ENCODE results near the gene STRIT1. TPM values are rescaled to one million over a fixed set of nuclear protein-coding genes. Genes with fewer than 3 reads are reported as not detected.
A peak's percentile ranks its signal among the peaks of the same experiment; 100 is the strongest.

STRIT1 gene
- total and polyA plus RNA-seq, 9 of the 15 experiments (the other 6 are each of a cell fraction or from before 2014, with no cell fraction given), result not detected

DNA sequence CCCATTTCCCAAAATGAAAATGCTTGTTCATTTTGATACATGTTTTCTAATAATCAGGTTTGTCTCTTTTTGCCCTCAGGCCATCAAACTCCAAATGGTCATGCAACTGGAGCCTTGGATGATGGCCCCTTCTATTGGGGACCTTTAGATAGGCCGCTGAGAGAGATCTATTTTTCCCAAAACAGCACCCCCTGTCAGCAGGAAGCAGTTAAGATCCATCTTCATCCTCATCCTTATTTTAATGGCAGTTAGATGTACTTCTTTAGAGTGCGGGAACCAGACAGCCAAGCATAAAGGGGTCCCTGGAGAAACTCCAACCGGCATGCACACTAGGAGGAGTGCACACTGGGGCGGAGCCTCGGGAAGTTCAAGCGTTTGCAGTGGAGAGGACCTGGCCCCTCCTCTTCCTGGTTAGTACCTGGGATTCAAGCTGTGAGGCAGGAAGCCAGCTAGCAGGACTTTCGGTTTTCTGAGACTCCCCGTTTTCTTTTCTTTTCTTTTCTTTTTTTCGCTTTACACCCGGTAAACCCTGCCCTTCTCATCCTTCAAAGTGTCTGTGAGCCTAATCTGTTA, 31.9 kb upstream of the STRIT1 start (continued):
- TF ChIP-seq, protein P1, sequence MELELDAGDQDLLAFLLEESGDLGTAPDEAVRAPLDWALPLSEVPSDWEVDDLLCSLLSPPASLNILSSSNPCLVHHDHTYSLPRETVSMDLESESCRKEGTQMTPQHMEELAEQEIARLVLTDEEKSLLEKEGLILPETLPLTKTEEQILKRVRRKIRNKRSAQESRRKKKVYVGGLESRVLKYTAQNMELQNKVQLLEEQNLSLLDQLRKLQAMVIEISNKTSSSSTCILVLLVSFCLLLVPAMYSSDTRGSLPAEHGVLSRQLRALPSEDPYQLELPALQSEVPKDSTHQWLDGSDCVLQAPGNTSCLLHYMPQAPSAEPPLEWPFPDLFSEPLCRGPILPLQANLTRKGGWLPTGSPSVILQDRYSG (tag; conservative IDR thresholded peaks at IDR 0.05; ENCODE audit: low read depth), result no peak
- no peak for TF ChIP-seq MXI1 (IDR thresholded peaks at IDR 0.05; ENCODE audit: low read depth, low read length)

DNA sequence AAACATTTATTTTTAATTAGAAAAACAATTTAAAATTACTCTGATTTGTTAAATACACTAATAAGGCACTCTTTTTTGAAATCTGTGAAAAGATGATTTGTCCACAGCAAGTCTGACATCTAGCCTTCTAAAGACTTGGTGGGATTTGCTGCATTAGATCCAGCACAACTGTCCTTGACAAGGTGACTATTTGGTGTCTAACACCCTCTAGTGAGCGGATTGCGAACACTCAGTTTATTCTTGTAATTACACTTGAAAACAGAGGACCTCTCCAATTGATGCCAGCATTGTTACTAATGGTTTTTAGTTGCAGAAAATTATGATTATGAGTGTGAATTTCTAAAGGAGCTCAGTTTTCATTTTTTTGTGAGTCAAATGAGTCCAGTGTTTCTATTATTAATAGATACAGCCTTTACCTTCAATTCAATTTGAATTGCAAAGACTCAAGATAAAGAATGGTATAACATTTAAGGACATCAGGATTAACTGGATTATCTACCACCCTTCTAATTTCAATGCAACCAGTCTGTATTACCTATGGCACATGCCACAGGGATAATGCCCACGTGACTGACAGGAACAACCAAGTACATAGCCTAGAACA, 29.7 kb upstream of the STRIT1 start:
- BruUV-seq (replicated peaks), result no TSS peak
- intact Hi-C loops (cut with micrococcal nuclease), result loop anchor here (1.0 to 10.0 kb wide), 5 partner anchors 108 to 988 kb away; no protein-coding TSS in a partner anchor
- no peaks in the 10 kb centered on the region for H3K36me3 ChIP-seq (ENCODE audit: control insufficient read depth, insufficient read depth, low read length)
- H3K4me1 ChIP-seq (replicated peaks in 1 of 2; ENCODE audit: control insufficient read depth in 2 of 2, insufficient read depth in 2 of 2, low read length in 2 of 2), result peaks cover 0 to 12% of the 10 kb centered on the region in 2 experiments; a peak in 2 of 5 replicates
- FAIRE-seq (peak; percentile 97), ATAC-seq (peak; percentile 88), DNase-seq (ENCODE audit: extremely low read depth in 1 of 4, low spot score in 3 of 4) (peak; percentile 50 to 89 (median 62))
- no peak overlapping the region for H3K4me3 ChIP-seq
- H3K4me2 ChIP-seq (ENCODE audit: insufficient read depth, low read length), result no peak overlapping the region
- H3K79me2 ChIP-seq (ENCODE audit: control insufficient read depth, insufficient read depth, low read length), result no peaks in the 10 kb centered on the region
- no peaks in the 10 kb centered on the region for H4K20me1 ChIP-seq (replicated peaks; ENCODE audit: control insufficient read depth, insufficient read depth, low read length)
- H3K9me3 ChIP-seq (replicated peaks; ENCODE audit: control insufficient read depth, insufficient read depth, low read depth, low read length), result no peaks in the 10 kb centered on the region
- no peaks in the 10 kb centered on the region for H3K27me3 ChIP-seq (ENCODE audit: control insufficient read depth in 2 of 2, insufficient read depth in 2 of 2, low read length in 2 of 2)
- no peak overlapping the region for H2AFZ ChIP-seq (ENCODE audit: low read depth, low read length)
- in situ Hi-C loops (cut with MboI), result loop anchor here (5.0 kb wide), 1 partner anchor 371 kb away; no protein-coding TSS in a partner anchor
- POLR2A ChIA-PET, result no interaction called here
- WGBS (ENCODE audit: insufficient coverage, low coverage, missing lambda C conversion rate), result 4% methylated on average over 3 of the region's 3 CpGs
- CTCF ChIA-PET (ENCODE audit: low intra/inter-chr PET ratio), result interaction anchor here (0.5 to 2.2 kb wide), 4 partner anchors 308 to 564 kb away, joined by 3 to 12 read pairs (median 4); no protein-coding TSS in a partner anchor
- no peaks in the 10 kb centered on the region for H3K9me1 ChIP-seq (ENCODE audit: control insufficient read depth, insufficient read depth, low read length)
- H3K9ac ChIP-seq (ENCODE audit: insufficient read depth in 1 of 2, low read depth in 2 of 2, low read length in 2 of 2), result no peak overlapping the region
- no peak overlapping the region for H3K27ac ChIP-seq (ENCODE audit: extremely low read depth, low read depth, low read length)
- TF ChIP-seq TARDBP (IDR thresholded peaks at IDR 0.05) (no peak), ZNF24 (IDR thresholded peaks at IDR 0.05) (peak; percentile 71), EP300 (IDR thresholded peaks at IDR 0.05; ENCODE audit: low read length) (peak; percentile 38; the same call in 1 of the 2 replicates), TEAD1 (CRISPR knock-in tag; IDR thresholded peaks at IDR 0.05) (peak; percentile 19 to 52; a peak in 1 of 4 replicates), SMC3 (conservative IDR thresholded peaks at IDR 0.05; ENCODE audit: insufficient read depth, low read depth, low read length) (peak; percentile 88), ARID2 (IDR thresholded peaks at IDR 0.05) (peak; percentile 80), ASH1L (IDR thresholded peaks at IDR 0.05; ENCODE audit: borderline replicate concordance, low read depth, partially characterized antibody) (no peak)
- TF ChIP-seq, protein P2, sequence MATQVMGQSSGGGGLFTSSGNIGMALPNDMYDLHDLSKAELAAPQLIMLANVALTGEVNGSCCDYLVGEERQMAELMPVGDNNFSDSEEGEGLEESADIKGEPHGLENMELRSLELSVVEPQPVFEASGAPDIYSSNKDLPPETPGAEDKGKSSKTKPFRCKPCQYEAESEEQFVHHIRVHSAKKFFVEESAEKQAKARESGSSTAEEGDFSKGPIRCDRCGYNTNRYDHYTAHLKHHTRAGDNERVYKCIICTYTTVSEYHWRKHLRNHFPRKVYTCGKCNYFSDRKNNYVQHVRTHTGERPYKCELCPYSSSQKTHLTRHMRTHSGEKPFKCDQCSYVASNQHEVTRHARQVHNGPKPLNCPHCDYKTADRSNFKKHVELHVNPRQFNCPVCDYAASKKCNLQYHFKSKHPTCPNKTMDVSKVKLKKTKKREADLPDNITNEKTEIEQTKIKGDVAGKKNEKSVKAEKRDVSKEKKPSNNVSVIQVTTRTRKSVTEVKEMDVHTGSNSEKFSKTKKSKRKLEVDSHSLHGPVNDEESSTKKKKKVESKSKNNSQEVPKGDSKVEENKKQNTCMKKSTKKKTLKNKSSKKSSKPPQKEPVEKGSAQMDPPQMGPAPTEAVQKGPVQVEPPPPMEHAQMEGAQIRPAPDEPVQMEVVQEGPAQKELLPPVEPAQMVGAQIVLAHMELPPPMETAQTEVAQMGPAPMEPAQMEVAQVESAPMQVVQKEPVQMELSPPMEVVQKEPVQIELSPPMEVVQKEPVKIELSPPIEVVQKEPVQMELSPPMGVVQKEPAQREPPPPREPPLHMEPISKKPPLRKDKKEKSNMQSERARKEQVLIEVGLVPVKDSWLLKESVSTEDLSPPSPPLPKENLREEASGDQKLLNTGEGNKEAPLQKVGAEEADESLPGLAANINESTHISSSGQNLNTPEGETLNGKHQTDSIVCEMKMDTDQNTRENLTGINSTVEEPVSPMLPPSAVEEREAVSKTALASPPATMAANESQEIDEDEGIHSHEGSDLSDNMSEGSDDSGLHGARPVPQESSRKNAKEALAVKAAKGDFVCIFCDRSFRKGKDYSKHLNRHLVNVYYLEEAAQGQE (IDR thresholded peaks at IDR 0.05; ENCODE audit: borderline replicate concordance), result peak; percentile 94
- TF ChIP-seq, protein P2 (CRISPR knock-in tag; IDR thresholded peaks at IDR 0.05; ENCODE audit: low read depth), result no peak
